ENCODE measurements around the gene CCL19. TPM values are rescaled to one million over a fixed set of nuclear protein-coding genes. Genes with fewer than 3 reads are reported as not detected.

Gene CCL19
- polyA plus RNA-seq, 1 donor from 2014 or later: not detected

DNA sequence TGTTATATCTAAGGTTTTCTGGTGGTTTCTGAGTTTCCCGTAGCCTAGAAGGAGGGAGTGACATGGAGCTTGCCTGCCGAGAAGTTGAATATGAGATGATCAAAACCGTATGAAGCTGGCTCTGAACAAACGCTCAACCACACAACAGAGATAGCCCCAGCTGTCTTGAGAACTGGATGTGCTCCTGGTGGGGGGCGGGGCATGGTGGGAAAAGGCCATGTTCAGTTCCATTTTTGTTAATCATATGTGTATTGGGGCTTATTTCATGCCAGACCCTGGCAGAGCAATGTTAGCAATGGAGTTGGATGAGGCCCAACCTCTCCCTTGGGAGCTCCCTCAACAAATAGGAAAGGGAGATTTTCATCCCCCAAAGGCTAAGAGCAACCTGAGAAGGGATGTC, 4.8 kb downstream of the CCL19 start:
- Mint-ChIP-seq H3K27me3 (peaks cover 6% of the 10 kb centered on the region), H3K4me3 (no peak overlapping the region), H3K36me3 (no peaks in the 10 kb centered on the region), H3K27ac (no peak overlapping the region), H3K4me1 (peaks cover 3 to 6% (median 4%) of the 10 kb centered on the region in 3 donors), H3K9me3 (no peaks in the 10 kb centered on the region)

DNA sequence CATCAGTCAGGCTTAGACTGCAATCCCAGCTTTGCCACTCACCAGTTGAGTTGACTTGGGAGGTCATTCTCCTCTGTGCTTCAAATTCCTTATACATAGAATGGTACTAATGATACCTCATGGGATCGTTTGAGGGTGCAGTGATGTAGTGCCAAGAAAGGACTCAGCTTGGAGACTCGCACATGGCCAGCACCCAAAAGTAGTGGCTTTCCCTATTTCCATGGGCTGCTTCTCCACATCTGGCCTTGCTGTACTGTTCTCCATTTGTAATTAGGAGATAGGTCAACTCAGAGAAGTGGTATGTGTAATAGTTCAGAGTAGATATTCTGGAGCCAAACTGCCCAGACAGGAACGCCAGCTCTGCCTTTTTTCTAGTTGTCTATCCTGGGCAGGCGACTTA, 5.5 kb downstream of the CCL19 start:
- Mint-ChIP-seq H3K27me3 (peaks cover 5% of the 10 kb centered on the region), H3K4me1 (peaks cover 3 to 6% (median 4%) of the 10 kb centered on the region in 3 donors), H3K36me3 (no peaks in the 10 kb centered on the region), H3K9me3 (no peaks in the 10 kb centered on the region), H3K27ac (no peak overlapping the region), H3K4me3 (peak overlapping the region in 1 of 4 donors; percentile 20)

DNA sequence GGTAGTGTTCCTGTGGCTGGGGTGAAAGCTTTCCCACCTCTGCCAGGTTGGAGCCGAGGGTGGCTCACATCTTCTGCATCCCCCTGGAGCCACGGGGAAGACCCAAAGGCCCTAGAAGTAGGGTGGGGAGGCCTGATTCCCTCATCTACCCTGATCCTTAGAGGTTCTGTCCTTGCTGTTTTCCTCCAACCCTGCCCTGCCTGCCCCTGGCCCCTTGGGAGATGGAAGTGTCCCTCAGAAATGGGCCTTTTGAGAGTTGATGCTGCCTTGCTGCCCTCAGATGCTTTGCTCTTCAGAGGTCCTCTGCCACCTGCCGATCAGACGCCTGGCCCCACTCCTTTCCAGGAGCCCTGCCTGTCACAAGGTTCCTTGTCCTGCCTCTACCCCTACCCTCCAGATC, 6.3 kb downstream of the CCL19 start:
- peak overlapping the region in 1 of 3 donors; percentile 76 for H3K27ac Mint-ChIP-seq
- no peaks in the 10 kb centered on the region for H3K9me3 Mint-ChIP-seq
- peaks cover 3 to 6% (median 4%) of the 10 kb centered on the region in 3 donors for H3K4me1 Mint-ChIP-seq
- no peaks in the 10 kb centered on the region for H3K36me3 Mint-ChIP-seq
- no peak overlapping the region for H3K4me3 Mint-ChIP-seq
- H3K27me3 Mint-ChIP-seq: peaks cover 5% of the 10 kb centered on the region

DNA sequence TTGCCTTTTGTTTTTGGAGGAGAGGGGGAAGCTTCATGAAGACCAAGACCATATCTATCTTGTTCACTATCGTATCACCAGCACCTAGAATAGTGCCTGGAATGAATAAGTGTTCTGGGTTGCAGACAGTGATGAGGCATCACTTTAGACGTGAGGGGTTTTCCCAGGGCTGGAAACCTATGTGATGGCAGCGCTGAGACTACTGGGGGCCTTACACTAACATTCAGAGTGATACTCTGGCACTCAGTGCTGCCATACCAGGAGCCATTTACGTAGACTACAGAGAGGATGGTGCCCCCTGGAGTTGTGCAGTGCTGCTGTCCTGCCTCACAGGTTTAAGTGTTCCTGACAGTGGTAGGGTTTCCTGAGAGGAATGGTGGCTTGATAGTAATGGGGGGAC, 6.9 kb downstream of the CCL19 start:
- peaks cover 5% of the 10 kb centered on the region for H3K27me3 Mint-ChIP-seq
- peak overlapping the region in 1 of 3 donors; percentile 76 for H3K27ac Mint-ChIP-seq
- H3K9me3 Mint-ChIP-seq: no peaks in the 10 kb centered on the region
- no peak overlapping the region for H3K4me3 Mint-ChIP-seq
- no peaks in the 10 kb centered on the region for H3K36me3 Mint-ChIP-seq
- H3K4me1 Mint-ChIP-seq: peaks cover 3 to 6% (median 4%) of the 10 kb centered on the region in 3 donors

DNA sequence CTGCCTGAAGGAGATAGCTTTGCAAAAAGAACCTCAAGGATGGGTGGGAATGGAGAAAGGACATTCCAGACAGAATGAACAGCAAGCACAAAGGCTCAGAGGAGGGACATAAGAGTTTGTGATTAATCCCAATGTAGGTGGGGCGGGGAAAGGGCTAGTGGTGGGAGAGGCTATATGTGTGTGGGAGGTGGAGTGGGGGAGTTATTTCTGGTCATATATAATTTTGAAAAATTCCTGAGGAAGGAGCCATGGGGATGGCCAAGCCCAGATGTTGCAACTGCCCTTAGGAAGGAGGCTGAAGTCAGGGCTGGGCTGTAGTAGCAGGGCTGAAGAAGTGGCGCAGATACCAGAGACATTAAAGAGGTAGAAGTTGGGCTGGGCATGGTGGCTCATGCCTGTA, 15.2 kb downstream of the CCL19 start:
- peaks cover 0 to 2% (median 0%) of the 10 kb centered on the region in 3 donors for H3K9me3 Mint-ChIP-seq
- H3K27me3 Mint-ChIP-seq: no peaks in the 10 kb centered on the region
- peaks cover 0 to 4% (median 4%) of the 10 kb centered on the region in 3 donors for H3K4me1 Mint-ChIP-seq
- peak overlapping the region in 1 of 4 donors; percentile 12 for H3K4me3 Mint-ChIP-seq
- peaks cover 1% of the 10 kb centered on the region for H3K36me3 Mint-ChIP-seq
- H3K27ac Mint-ChIP-seq: no peak overlapping the region

DNA sequence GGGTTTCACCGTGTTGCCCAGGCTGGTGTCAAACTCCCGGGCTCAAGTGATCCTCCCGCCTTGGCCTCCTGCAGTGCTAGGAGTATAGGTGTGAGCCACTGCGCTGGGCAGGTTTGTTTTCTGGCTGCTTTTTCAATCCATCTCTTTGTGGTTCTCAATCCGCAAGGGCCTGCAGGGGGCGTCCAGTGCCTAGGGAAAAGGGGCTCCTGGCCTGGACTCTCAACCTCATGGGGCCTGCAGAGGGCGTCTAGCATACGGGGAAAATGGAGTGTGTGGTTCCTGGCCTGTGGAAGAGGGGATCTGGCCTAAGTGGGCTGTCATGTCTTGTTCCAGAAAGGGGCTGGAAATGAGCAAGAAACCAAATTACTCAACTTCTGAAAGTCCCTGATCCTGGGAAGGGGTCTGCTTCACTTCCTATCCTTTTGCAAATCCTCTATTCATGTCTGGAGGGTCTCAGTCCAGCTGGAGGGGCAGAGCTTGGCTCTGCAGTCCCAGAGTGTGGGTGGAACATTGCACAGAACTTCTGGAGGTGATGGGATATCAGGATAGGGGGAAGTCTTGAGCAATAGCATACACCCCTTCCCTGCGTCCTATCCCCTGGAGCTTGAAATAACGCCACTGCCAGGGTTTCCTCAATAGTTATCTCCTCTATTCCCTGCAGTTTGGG, 15.9 kb downstream of the CCL19 start:
- H3K9me3 Mint-ChIP-seq: peaks cover 0 to 4% (median 2%) of the 10 kb centered on the region in 3 donors
- peaks cover 0 to 4% (median 4%) of the 10 kb centered on the region in 3 donors for H3K4me1 Mint-ChIP-seq

DNA sequence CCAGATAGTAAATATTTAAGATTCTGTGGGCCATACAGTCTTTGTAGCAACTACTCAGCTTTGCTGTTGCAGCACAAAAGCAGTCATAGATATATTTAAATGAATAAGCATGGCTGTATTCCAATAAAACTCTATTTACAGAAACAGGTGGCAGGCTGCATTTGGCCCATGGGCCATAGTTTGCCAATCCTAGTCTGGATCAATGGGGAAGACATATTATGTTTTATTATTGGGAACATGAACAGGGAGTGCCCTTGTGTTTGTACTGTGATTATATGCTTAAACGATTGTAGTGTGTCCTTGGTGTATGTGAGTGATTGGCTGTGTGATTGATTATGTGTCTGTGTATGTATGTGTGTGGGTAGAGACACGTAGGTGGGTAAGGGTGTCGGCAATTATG, 16.6 kb downstream of the CCL19 start:
- peaks cover 4 to 6% (median 4%) of the 10 kb centered on the region in 3 donors for H3K9me3 Mint-ChIP-seq
- peaks cover 0 to 4% (median 4%) of the 10 kb centered on the region in 3 donors for H3K4me1 Mint-ChIP-seq
- H3K27me3 Mint-ChIP-seq: no peaks in the 10 kb centered on the region
- peak overlapping the region in 1 of 4 donors; percentile 44 for H3K4me3 Mint-ChIP-seq
- peaks cover 1% of the 10 kb centered on the region for H3K36me3 Mint-ChIP-seq
- no peak overlapping the region for H3K27ac Mint-ChIP-seq

More for the DNA sequence above, 15.9 kb downstream of the CCL19 start:
- H3K27me3 Mint-ChIP-seq: no peaks in the 10 kb centered on the region
- H3K27ac Mint-ChIP-seq: no peak overlapping the region
- H3K4me3 Mint-ChIP-seq: no peak overlapping the region
- peaks cover 1% of the 10 kb centered on the region for H3K36me3 Mint-ChIP-seq

DNA sequence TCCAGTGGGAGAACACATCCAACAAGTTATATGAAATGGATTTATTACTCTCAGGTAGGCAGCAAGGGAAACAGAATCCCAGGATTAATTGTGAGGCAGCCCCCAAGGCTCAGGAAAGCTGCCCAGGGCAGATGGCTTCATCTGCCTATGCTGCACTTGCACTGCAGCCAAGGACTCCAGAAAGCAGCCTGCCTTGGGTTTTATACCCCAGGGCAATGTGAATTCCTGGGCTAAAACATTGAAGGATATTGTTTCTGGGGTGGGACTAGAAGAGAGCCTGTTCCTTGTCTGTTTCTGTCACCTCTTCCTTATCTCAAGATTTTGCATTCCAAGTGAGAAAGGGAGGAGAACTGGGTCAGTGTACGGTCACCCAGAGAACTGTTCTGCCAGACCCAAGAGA, 19.8 kb downstream of the CCL19 start:
- Mint-ChIP-seq H3K9me3 (peaks cover 4 to 10% (median 9%) of the 10 kb centered on the region in 3 donors), H3K4me3 (no peak overlapping the region), H3K27me3 (no peaks in the 10 kb centered on the region), H3K36me3 (peaks cover 8% of the 10 kb centered on the region), H3K27ac (no peak overlapping the region), H3K4me1 (peaks cover 0 to 6% (median 4%) of the 10 kb centered on the region in 3 donors)

DNA sequence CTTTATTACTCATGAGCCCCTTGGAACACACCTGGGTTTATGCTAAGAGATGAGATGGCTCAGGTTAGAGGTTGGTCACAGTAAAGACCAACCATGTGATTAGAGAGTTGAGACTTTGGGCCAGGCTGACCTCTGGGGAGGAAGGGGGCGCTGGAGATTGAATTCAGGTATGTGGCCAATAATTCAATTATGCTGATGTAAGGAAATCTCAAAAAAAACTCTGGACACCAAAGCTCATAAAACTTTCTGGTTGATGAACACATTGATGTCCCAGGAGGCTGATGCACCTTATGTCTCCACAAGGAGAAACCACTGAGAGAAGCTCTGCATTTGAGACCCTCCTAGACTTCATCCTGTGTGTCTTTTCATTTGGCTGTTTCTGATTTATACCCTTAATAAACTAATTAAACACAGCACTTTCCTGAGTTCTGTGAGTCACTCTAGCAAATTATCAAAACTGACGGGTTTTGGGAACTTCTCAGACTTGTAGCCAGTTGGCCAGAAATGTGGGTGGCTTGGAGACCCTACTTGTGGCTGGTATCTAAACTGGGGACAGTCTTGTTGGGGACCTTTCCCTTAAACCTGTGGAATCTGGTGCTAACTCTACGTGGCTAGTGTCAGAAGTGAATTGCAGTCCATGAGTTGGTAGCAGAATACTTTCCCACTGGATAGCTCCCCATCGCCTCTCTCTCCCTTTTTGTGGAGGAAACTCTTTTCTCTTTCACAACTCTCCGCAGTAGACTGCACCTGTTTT, 21.1 kb downstream of the CCL19 start:
- H3K36me3 Mint-ChIP-seq: peaks cover 8% of the 10 kb centered on the region
- peaks cover 3 to 6% (median 5%) of the 10 kb centered on the region in 3 donors for H3K4me1 Mint-ChIP-seq
- no peaks in the 10 kb centered on the region for H3K27me3 Mint-ChIP-seq
- H3K9me3 Mint-ChIP-seq: peaks cover 4 to 10% (median 9%) of the 10 kb centered on the region in 3 donors
- peak overlapping the region in 2 of 4 donors; percentile 5 to 43 for H3K4me3 Mint-ChIP-seq
- H3K27ac Mint-ChIP-seq: peak overlapping the region in 2 of 3 donors; percentile 18 to 22

DNA sequence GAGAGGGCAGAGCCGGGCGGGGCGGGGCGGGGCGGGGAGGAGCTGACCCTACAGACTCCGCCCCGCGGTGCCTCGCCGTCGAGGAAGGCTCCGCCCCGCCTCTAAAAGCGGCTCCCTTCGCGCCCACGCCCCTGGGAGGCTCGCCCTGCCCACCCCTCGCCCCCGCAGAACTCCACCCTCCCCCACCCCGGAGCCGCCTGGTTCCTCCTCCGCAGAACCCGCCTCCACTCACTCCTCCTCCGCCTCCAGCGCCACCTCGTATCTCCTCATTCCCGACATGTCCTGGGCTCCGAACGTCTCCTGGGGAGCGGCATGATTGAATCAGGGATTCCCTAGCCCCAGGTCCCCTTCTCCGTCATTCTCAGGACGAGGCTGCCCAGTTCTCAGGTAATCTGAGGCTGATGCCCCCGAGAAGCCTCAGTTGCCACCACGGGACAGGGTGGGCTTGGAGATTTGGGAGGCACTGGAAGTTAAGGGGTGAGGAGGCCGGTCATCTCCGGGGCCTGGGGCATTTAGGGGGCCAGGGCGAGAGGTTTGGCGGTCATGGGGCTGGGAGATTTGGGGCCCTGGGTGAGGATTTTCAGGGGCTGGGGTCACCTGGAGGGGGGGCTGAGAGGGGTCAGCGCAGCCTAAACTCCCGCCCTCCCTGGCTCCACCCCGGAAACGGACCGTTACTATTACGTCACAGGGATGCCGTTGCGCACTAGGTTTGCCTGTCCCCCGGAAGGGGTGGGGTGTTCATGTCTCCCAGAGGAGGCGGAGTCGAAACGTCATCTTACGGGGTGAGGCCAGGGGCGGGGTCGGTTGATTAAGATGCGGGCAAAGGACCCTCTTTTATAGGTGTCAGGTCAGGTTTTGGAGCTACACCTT, 25.5 kb downstream of the CCL19 start:
- Mint-ChIP-seq H3K4me1 (peaks cover 10 to 18% (median 16%) of the 10 kb centered on the region in 3 donors), H3K36me3 (peaks cover 6% of the 10 kb centered on the region), H3K27ac (peak overlapping the region; percentile 96 to 97 (median 96)), H3K4me3 (peak overlapping the region; percentile 87 to 98 (median 94)), H3K9me3 (peaks cover 4 to 9% (median 7%) of the 10 kb centered on the region in 3 donors), H3K27me3 (no peaks in the 10 kb centered on the region)

DNA sequence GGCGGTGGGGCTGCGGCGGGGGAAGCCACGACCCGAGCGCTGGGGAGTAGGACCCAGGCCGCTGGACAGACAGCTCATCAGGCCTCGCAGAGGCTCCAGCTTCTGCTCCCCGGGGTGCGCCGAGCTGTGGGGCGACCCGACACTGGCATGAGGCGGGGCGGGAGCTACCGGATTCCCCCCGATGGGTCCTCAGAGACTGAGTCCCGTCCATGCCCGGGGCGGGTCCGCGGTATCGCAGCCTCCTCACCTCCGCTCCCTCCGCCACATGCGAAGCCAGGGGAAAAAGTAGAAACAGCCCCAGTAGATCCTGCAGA, 26.1 kb downstream of the CCL19 start:
- H3K4me3 Mint-ChIP-seq: peak overlapping the region; percentile 87 to 98 (median 94)
- H3K27ac Mint-ChIP-seq: peak overlapping the region; percentile 90 to 97 (median 96)
- no peaks in the 10 kb centered on the region for H3K27me3 Mint-ChIP-seq
- peaks cover 4 to 7% (median 5%) of the 10 kb centered on the region in 3 donors for H3K9me3 Mint-ChIP-seq
- peaks cover 10 to 18% (median 16%) of the 10 kb centered on the region in 3 donors for H3K4me1 Mint-ChIP-seq
- H3K36me3 Mint-ChIP-seq: peaks cover 6% of the 10 kb centered on the region

DNA sequence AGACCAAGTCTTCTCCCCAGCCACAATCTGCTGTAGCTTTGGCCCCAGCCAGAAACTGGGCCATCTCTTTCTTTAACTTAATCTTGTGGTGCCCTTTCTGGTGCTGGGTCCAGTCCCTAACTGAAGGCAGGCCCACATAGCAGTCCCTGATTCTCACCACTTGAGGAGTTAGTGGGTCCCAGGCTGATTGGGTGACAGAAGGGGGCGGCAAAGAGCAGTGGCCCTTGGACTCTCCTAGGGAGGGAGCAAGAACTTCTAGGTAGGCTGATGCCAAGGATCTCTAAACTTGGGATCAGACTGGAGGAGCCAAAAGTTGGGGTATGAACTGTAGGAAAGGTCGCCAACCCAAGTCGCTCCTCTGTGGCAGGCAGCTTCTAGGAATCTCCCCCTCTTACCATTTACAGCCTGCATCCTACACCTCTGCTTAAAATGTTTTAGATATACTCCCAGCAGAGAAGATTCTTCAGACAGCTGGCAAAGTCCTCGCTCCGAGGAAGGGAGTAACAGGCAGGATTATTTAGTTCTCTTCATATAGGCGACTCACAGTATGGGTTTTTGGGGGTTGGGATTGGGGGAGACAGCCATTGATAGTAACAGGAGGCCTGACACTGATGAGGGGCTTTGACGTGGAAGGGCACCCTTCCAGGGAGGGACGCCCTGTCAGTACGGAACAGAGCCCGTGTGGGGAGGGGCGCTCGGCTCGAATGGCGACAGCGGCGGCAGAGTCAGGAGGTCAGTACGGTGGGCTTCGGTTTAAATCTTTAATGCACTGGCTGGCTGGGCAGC, 26.6 kb downstream of the CCL19 start:
- Mint-ChIP-seq H3K36me3 (peaks cover 6% of the 10 kb centered on the region), H3K4me3 (peak overlapping the region; percentile 87 to 96 (median 93)), H3K9me3 (peaks cover 0 to 5% (median 3%) of the 10 kb centered on the region in 3 donors), H3K4me1 (peaks cover 10 to 18% (median 16%) of the 10 kb centered on the region in 3 donors), H3K27me3 (no peaks in the 10 kb centered on the region), H3K27ac (peak overlapping the region; percentile 85 to 96 (median 90))

DNA sequence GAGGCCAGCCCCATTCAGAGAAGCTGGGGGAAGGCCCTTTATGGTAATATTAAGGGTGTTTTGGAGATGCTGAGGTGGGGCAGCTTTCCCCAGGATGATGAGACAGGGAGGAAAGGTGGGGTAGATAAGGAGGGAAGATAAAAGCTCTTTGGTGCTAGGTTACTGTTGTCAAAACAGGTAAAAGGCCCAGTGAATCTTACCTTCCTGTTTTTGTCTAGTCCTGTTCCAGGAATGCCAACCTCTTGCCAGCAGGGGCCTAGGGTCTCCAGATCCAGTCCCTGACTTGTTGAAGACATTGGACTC, 27.8 kb downstream of the CCL19 start:
- H3K27ac Mint-ChIP-seq: no peak overlapping the region
- H3K36me3 Mint-ChIP-seq: peaks cover 1% of the 10 kb centered on the region
- no peaks in the 10 kb centered on the region for H3K9me3 Mint-ChIP-seq
- H3K27me3 Mint-ChIP-seq: no peaks in the 10 kb centered on the region
- H3K4me3 Mint-ChIP-seq: peak overlapping the region in 1 of 4 donors; percentile 17
- H3K4me1 Mint-ChIP-seq: peaks cover 10 to 18% (median 16%) of the 10 kb centered on the region in 3 donors
